ENCODE results near the gene ANKRD24. TPM values are rescaled to one million over a fixed set of nuclear protein-coding genes. Genes with fewer than 3 reads are reported as not detected.
"Not testable (repeated sequence)": the region's sequence is repeated elsewhere in the genome, so short reads cannot be mapped to it uniquely, and the experiment has no call there.

The ANKRD24 gene
- total RNA-seq, 1 donor from 2014 or later = not detected

GRCh38 chr19:4237510-4237909 lies 55.0 kb downstream of the ANKRD24 start:
- H3K9ac ChIP-seq (ENCODE audit: low read depth in 1 of 3, low read length in 3 of 3); H3K4me3 ChIP-seq (ENCODE audit: low read length in 3 of 3); H3K36me3 ChIP-seq (ENCODE audit: control insufficient read depth in 3 of 3, insufficient read depth in 3 of 3, low read length in 3 of 3): not testable (repeated sequence)

GRCh38 chr19:4238831-4239230 lies 56.3 kb downstream of the ANKRD24 start:
- H3K4me3 ChIP-seq (ENCODE audit: low read length in 3 of 3) = no peak overlapping the region
- H3K9ac ChIP-seq (ENCODE audit: low read depth in 1 of 3, low read length in 3 of 3) = no peak overlapping the region
- H3K27me3 ChIP-seq (ENCODE audit: control insufficient read depth in 3 of 3, insufficient read depth in 3 of 3, low read length in 3 of 3) = peaks cover 9 to 19% (median 11%) of the 10 kb centered on the region in 3 donors
- no peaks in the 10 kb centered on the region for H3K4me1 ChIP-seq (ENCODE audit: control insufficient read depth in 3 of 3, insufficient read depth in 3 of 3, low read length in 3 of 3)
- peaks cover 0 to 2% (median 0%) of the 10 kb centered on the region in 3 donors for H3K9me3 ChIP-seq (ENCODE audit: control insufficient read depth in 3 of 3, low read length in 3 of 3)
- no peaks in the 10 kb centered on the region for H3K36me3 ChIP-seq (ENCODE audit: control insufficient read depth in 3 of 3, insufficient read depth in 3 of 3, low read length in 3 of 3)
- H3K27ac ChIP-seq (ENCODE audit: low read depth, low read length) = no peak overlapping the region

More at GRCh38 chr19:4237510-4237909, 55.0 kb downstream of the ANKRD24 start:
- H3K4me1 ChIP-seq (ENCODE audit: control insufficient read depth in 3 of 3, insufficient read depth in 3 of 3, low read length in 3 of 3); H3K9me3 ChIP-seq (ENCODE audit: control insufficient read depth in 3 of 3, low read length in 3 of 3); H3K27ac ChIP-seq (ENCODE audit: low read depth, low read length): not testable (repeated sequence)
- H3K27me3 ChIP-seq (ENCODE audit: control insufficient read depth in 3 of 3, insufficient read depth in 3 of 3, low read length in 3 of 3) = peaks cover 18 to 28% (median 21%) of the 10 kb centered on the region in 3 donors

GRCh38 chr19:4241824-4242430 lies 59.4 kb downstream of the ANKRD24 start:
- Histone ChIP-seq H3K9me3 (ENCODE audit: control insufficient read depth in 3 of 3, low read length in 3 of 3) (peaks cover 0 to 2% (median 0%) of the 10 kb centered on the region in 3 donors), H3K27ac (ENCODE audit: low read depth, low read length) (no peak overlapping the region), H3K4me1 (ENCODE audit: control insufficient read depth in 3 of 3, insufficient read depth in 3 of 3, low read length in 3 of 3) (peaks cover 2 to 5% (median 4%) of the 10 kb centered on the region in 3 donors), H3K36me3 (ENCODE audit: control insufficient read depth in 3 of 3, insufficient read depth in 3 of 3, low read length in 3 of 3) (no peaks in the 10 kb centered on the region), H3K4me3 (ENCODE audit: low read length in 3 of 3) (no peak overlapping the region), H3K27me3 (ENCODE audit: control insufficient read depth in 3 of 3, insufficient read depth in 3 of 3, low read length in 3 of 3) (peaks cover 0 to 4% (median 2%) of the 10 kb centered on the region in 3 donors), H3K9ac (ENCODE audit: low read depth in 1 of 3, low read length in 3 of 3) (no peak overlapping the region)

- not testable (repeated sequence) for H3K27me3 ChIP-seq (ENCODE audit: control insufficient read depth in 3 of 3, insufficient read depth in 3 of 3, low read length in 3 of 3); H3K9ac ChIP-seq (ENCODE audit: low read depth in 1 of 3, low read length in 3 of 3); H3K27ac ChIP-seq (ENCODE audit: low read depth, low read length); H3K4me3 ChIP-seq (ENCODE audit: low read length in 3 of 3); H3K9me3 ChIP-seq (ENCODE audit: control insufficient read depth in 3 of 3, low read length in 3 of 3)
- Histone ChIP-seq H3K4me1 (ENCODE audit: control insufficient read depth in 3 of 3, insufficient read depth in 3 of 3, low read length in 3 of 3) (peaks cover 7 to 12% (median 10%) of the 10 kb centered on the region in 3 donors), H3K36me3 (ENCODE audit: control insufficient read depth in 3 of 3, insufficient read depth in 3 of 3, low read length in 3 of 3) (peaks cover 16 to 20% (median 16%) of the 10 kb centered on the region in 3 donors)
Measured at GRCh38 chr19:4245938-4246337, 63.4 kb downstream of the ANKRD24 start.

GRCh38 chr19:4246767-4247593 lies 64.5 kb downstream of the ANKRD24 start, which contains the start of gene YJU2:
Gene YJU2 (plus strand): TSS chr19:4247080. CDS start chr19:4247147, 67 bp downstream.
- Histone ChIP-seq H3K27ac (ENCODE audit: low read depth, low read length) (peak within 1 kb of the TSS; percentile 97), H3K4me3 (ENCODE audit: low read length in 3 of 3) (peak within 1 kb of the TSS; percentile 92 to 98 (median 93)), H3K9ac (ENCODE audit: low read depth in 1 of 3, low read length in 3 of 3) (peak within 1 kb of the TSS; percentile 85 to 93 (median 86)), H3K4me1 (ENCODE audit: control insufficient read depth in 3 of 3, insufficient read depth in 3 of 3, low read length in 3 of 3) (peaks cover 7 to 12% (median 10%) of the 10 kb centered on the region in 3 donors), H3K9me3 (ENCODE audit: control insufficient read depth in 3 of 3, low read length in 3 of 3) (no peaks in the 10 kb centered on the region), H3K36me3 (ENCODE audit: control insufficient read depth in 3 of 3, insufficient read depth in 3 of 3, low read length in 3 of 3) (peaks cover 23 to 29% (median 25%) of the 10 kb centered on the region in 3 donors), H3K27me3 (ENCODE audit: control insufficient read depth in 3 of 3, insufficient read depth in 3 of 3, low read length in 3 of 3) (no peaks in the 10 kb centered on the region)

GRCh38 chr19:4256563-4256962 lies 74.1 kb downstream of the ANKRD24 start:
- no peak overlapping the region for H3K4me3 ChIP-seq (ENCODE audit: low read length in 3 of 3)
- peaks cover 0 to 8% (median 2%) of the 10 kb centered on the region in 3 donors for H3K9me3 ChIP-seq (ENCODE audit: control insufficient read depth in 3 of 3, low read length in 3 of 3)
- no peaks in the 10 kb centered on the region for H3K4me1 ChIP-seq (ENCODE audit: control insufficient read depth in 3 of 3, insufficient read depth in 3 of 3, low read length in 3 of 3)
- H3K9ac ChIP-seq (ENCODE audit: low read depth in 1 of 3, low read length in 3 of 3) = no peak overlapping the region
- no peaks in the 10 kb centered on the region for H3K27me3 ChIP-seq (ENCODE audit: control insufficient read depth in 3 of 3, insufficient read depth in 3 of 3, low read length in 3 of 3)
- no peak overlapping the region for H3K27ac ChIP-seq (ENCODE audit: low read depth, low read length)
- H3K36me3 ChIP-seq (ENCODE audit: control insufficient read depth in 3 of 3, insufficient read depth in 3 of 3, low read length in 3 of 3) = peaks cover 55 to 65% (median 58%) of the 10 kb centered on the region in 3 donors

GRCh38 chr19:4257025-4257424 lies 74.5 kb downstream of the ANKRD24 start:
- H3K4me3 ChIP-seq (ENCODE audit: low read length in 3 of 3) = no peak overlapping the region
- H3K27me3 ChIP-seq (ENCODE audit: control insufficient read depth in 3 of 3, insufficient read depth in 3 of 3, low read length in 3 of 3) = no peaks in the 10 kb centered on the region
- H3K9me3 ChIP-seq (ENCODE audit: control insufficient read depth in 3 of 3, low read length in 3 of 3) = peaks cover 0 to 8% (median 2%) of the 10 kb centered on the region in 3 donors
- peaks cover 57 to 61% (median 58%) of the 10 kb centered on the region in 3 donors for H3K36me3 ChIP-seq (ENCODE audit: control insufficient read depth in 3 of 3, insufficient read depth in 3 of 3, low read length in 3 of 3)
- no peak overlapping the region for H3K9ac ChIP-seq (ENCODE audit: low read depth in 1 of 3, low read length in 3 of 3)
- no peaks in the 10 kb centered on the region for H3K4me1 ChIP-seq (ENCODE audit: control insufficient read depth in 3 of 3, insufficient read depth in 3 of 3, low read length in 3 of 3)
- H3K27ac ChIP-seq (ENCODE audit: low read depth, low read length) = no peak overlapping the region

GRCh38 chr19:4258181-4258580 lies 75.7 kb downstream of the ANKRD24 start:
- H3K27ac ChIP-seq (ENCODE audit: low read depth, low read length) = no peak overlapping the region
- peaks cover 0 to 8% (median 2%) of the 10 kb centered on the region in 3 donors for H3K9me3 ChIP-seq (ENCODE audit: control insufficient read depth in 3 of 3, low read length in 3 of 3)
- H3K4me3 ChIP-seq (ENCODE audit: low read length in 3 of 3) = no peak overlapping the region
- H3K36me3 ChIP-seq (ENCODE audit: control insufficient read depth in 3 of 3, insufficient read depth in 3 of 3, low read length in 3 of 3) = peaks cover 55 to 64% (median 57%) of the 10 kb centered on the region in 3 donors
- no peaks in the 10 kb centered on the region for H3K27me3 ChIP-seq (ENCODE audit: control insufficient read depth in 3 of 3, insufficient read depth in 3 of 3, low read length in 3 of 3)
- no peak overlapping the region for H3K9ac ChIP-seq (ENCODE audit: low read depth in 1 of 3, low read length in 3 of 3)
- no peaks in the 10 kb centered on the region for H3K4me1 ChIP-seq (ENCODE audit: control insufficient read depth in 3 of 3, insufficient read depth in 3 of 3, low read length in 3 of 3)

- Histone ChIP-seq H3K4me3 (ENCODE audit: low read length in 3 of 3) (no peak overlapping the region), H3K27me3 (ENCODE audit: control insufficient read depth in 3 of 3, insufficient read depth in 3 of 3, low read length in 3 of 3) (no peaks in the 10 kb centered on the region), H3K36me3 (ENCODE audit: control insufficient read depth in 3 of 3, insufficient read depth in 3 of 3, low read length in 3 of 3) (peaks cover 42 to 51% (median 44%) of the 10 kb centered on the region in 3 donors), H3K27ac (ENCODE audit: low read depth, low read length) (no peak overlapping the region), H3K9ac (ENCODE audit: low read depth in 1 of 3, low read length in 3 of 3) (no peak overlapping the region), H3K4me1 (ENCODE audit: control insufficient read depth in 3 of 3, insufficient read depth in 3 of 3, low read length in 3 of 3) (no peaks in the 10 kb centered on the region), H3K9me3 (ENCODE audit: control insufficient read depth in 3 of 3, low read length in 3 of 3) (peaks cover 0 to 5% (median 2%) of the 10 kb centered on the region in 3 donors)
Measured at GRCh38 chr19:4260613-4261191, 78.2 kb downstream of the ANKRD24 start.

Measured in skeletal muscle tissue (tissue), 4 donors.